Progenitor cell of endocrine pancreas (in vitro differentiated cells): ENCODE results near the gene PTPRM. TPM values are rescaled to one million over a fixed set of nuclear protein-coding genes. Genes with fewer than 3 reads are reported as not detected.

Experiments
- DNase-seq: peaks from one replicate; pipeline ENCODE4 v3.0.0; 2021; ENCODE audit warnings: low spot score; ENCODE audit not compliant: unreplicated experiment
- H3K27ac Mint-ChIP-seq: 2 replicates; pipeline ENCODE4 v1.8.0; 2021; ENCODE audit warnings: mild to moderate bottlenecking, moderate library complexity, mixed read lengths
- H3K27me3 Mint-ChIP-seq: 2 replicates; pipeline ENCODE4 v1.8.0; 2021; ENCODE audit warnings: mixed read lengths
- H3K36me3 Mint-ChIP-seq: 2 replicates; pipeline ENCODE4 v1.8.0; 2022; ENCODE audit warnings: mixed read lengths; ENCODE audit not compliant: insufficient read depth
- H3K4me1 Mint-ChIP-seq: 2 replicates; pipeline ENCODE4 v1.8.0; 2021; ENCODE audit warnings: low read depth, mixed read lengths
- H3K4me3 Mint-ChIP-seq: 2 replicates; pipeline ENCODE4 v1.8.0; 2021; ENCODE audit warnings: low read depth, mild to moderate bottlenecking, moderate library complexity, mixed read lengths
- H3K9me3 Mint-ChIP-seq: 2 replicates; pipeline ENCODE4 v1.8.0; 2021; ENCODE audit warnings: low read depth, mixed read lengths
- total RNA-seq: library from RNA; stranded (reverse); gene quantifications from 2 replicates; pipeline ENCODE4 v1.2.1, GENCODE V29; 2021
- TF ChIP-seq, protein P1 (sequence below): fragments of 200-600 bp; sonication (generic); IDR thresholded peaks from one replicate; pipeline ENCODE4 v1.5.0; 2021; ENCODE audit warnings: antibody characterized with exemption, mild to moderate bottlenecking; ENCODE audit not compliant: unreplicated experiment

PTPRM gene
- total RNA-seq, 1 donor from 2014 or later = 23.2 TPM

DNA sequence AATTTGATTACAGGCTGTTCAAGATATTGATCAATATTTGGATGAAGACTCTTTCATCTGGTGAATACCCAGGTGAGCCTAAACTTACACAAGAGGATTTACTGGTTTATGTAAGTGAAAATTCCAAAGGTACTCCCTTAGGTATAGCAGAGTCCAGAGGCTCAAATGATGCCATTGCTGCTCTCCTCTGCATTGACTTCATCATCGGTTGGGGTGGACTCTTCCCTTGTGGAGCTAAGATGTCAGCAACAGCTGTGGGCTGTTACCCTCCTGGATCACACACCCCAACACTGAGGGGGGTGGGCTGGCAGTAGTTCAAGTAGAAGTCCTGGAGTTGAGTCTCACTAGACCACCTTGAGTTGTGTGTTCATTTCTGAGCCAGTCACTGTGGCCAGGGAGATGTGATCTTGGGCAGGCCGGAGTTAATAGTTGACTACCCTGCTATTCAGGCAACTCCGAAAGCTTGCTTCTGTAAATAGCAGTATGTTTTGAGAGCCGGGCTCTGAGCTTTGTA, 236.9 kb downstream of the PTPRM start:
- no peaks in the 10 kb centered on the region for H3K9me3 Mint-ChIP-seq
- TF ChIP-seq, protein P1, sequence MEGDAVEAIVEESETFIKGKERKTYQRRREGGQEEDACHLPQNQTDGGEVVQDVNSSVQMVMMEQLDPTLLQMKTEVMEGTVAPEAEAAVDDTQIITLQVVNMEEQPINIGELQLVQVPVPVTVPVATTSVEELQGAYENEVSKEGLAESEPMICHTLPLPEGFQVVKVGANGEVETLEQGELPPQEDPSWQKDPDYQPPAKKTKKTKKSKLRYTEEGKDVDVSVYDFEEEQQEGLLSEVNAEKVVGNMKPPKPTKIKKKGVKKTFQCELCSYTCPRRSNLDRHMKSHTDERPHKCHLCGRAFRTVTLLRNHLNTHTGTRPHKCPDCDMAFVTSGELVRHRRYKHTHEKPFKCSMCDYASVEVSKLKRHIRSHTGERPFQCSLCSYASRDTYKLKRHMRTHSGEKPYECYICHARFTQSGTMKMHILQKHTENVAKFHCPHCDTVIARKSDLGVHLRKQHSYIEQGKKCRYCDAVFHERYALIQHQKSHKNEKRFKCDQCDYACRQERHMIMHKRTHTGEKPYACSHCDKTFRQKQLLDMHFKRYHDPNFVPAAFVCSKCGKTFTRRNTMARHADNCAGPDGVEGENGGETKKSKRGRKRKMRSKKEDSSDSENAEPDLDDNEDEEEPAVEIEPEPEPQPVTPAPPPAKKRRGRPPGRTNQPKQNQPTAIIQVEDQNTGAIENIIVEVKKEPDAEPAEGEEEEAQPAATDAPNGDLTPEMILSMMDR = no peak
- H3K27ac Mint-ChIP-seq = peak overlapping the region; percentile 84
- no peak for DNase-seq
- no peaks in the 10 kb centered on the region for H3K36me3 Mint-ChIP-seq
- H3K4me3 Mint-ChIP-seq = peak overlapping the region; percentile 41
- peaks cover 34% of the 10 kb centered on the region for H3K4me1 Mint-ChIP-seq
- no peaks in the 10 kb centered on the region for H3K27me3 Mint-ChIP-seq

DNA sequence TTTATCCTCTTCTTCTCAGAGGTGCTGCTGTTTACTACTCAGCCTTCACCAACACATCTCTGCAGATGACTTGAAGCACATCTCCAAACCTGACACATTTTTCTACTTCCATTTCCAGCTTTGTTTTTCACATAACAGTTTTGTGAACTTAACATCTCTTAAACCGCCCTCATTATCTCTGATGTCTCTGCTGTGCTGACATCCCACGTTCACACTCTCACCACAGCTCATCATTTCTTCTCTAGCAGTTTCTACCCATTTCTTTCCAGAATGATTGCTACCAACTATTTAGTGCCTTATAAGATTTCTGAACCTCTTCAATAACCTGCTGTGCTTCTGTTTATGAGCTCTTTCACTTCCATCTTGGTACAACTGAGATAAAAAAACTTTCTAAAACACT, 238.0 kb downstream of the PTPRM start:
- TF ChIP-seq, protein P1 = no peak
- Mint-ChIP-seq H3K27me3 (peaks cover 3% of the 10 kb centered on the region), H3K36me3 (no peaks in the 10 kb centered on the region), H3K4me1 (peaks cover 40% of the 10 kb centered on the region), H3K9me3 (no peaks in the 10 kb centered on the region), H3K27ac (peak overlapping the region; percentile 53), H3K4me3 (no peak overlapping the region)
- no peak for DNase-seq

DNA sequence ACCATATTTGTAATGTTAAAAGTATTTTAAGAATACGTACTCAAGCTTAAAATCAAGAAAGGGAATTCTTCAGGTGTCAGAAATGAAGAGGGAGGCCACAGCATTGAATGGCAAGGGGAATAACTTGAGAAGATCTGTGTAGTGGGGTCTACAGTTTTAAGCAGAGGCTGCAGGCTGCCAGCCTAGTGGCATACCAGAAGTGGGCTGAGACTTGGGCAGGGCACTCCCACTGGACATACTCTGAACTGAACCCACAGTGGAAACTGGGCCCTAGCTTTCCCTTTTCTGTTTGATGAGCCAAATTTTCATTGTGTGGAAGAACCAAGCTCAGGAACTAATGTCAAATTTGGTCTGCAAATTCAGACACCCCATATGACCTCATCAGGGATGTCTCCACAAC, 238.8 kb downstream of the PTPRM start:
- Mint-ChIP-seq H3K27me3 (peaks cover 3% of the 10 kb centered on the region), H3K36me3 (no peaks in the 10 kb centered on the region), H3K9me3 (no peaks in the 10 kb centered on the region), H3K4me3 (no peak overlapping the region), H3K4me1 (peaks cover 43% of the 10 kb centered on the region), H3K27ac (no peak overlapping the region)
- TF ChIP-seq, protein P1 = peak; percentile 27
- no peak for DNase-seq

DNA sequence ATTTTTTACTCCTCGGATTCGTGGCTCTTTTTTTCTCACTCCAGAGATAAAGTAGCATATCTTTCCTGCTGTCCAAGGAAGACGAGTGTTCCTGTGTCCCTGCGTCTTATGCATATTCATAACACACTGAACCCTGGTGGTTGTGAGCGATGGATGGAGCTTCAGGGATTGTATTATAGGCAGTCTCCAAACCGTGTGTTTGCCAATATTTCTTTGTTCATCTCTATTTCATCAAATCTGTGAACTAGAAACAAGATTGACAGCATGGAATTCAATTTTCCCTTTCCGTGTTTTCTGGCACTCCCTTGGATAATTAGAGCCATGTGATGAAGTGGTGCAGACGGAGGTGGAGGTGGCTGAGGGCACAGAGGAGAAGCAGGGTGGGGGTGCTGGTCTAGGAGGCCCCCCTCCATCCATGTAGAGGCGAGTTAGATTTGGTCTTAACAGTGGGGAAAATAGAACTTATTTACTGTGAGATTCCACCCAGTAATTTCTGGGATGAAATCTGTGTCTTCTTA, 240.9 kb downstream of the PTPRM start:
- H3K4me1 Mint-ChIP-seq = peaks cover 45% of the 10 kb centered on the region
- peaks cover 2% of the 10 kb centered on the region for H3K36me3 Mint-ChIP-seq
- no peak overlapping the region for H3K4me3 Mint-ChIP-seq
- H3K27me3 Mint-ChIP-seq = peaks cover 3% of the 10 kb centered on the region
- H3K27ac Mint-ChIP-seq = no peak overlapping the region
- peaks cover under 1% of the 10 kb centered on the region for H3K9me3 Mint-ChIP-seq
- TF ChIP-seq, protein P1 = no peak
- DNase-seq = no peak

DNA sequence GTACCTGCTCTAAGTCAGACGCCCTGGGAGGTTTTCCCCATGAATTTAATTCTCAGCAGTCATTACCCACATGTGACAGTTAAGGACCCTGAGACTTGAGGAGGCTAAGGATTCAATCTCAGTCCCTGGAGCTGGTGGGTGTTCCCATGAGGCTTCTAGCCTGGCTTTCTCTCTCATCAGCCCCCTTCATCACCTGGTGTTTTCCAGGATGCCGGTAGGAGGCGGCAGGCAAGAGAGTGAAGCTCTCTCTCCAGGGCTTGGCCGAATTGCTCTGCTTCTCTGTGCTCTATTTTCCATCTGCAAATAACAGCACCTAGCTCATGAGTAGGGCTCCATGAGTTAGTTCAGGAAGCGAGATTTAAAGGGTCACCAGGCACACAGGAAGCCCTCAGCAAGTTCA, 241.9 kb downstream of the PTPRM start:
- TF ChIP-seq, protein P1 = no peak
- peaks cover 3% of the 10 kb centered on the region for H3K27me3 Mint-ChIP-seq
- no peak overlapping the region for H3K4me3 Mint-ChIP-seq
- peaks cover 8% of the 10 kb centered on the region for H3K9me3 Mint-ChIP-seq
- H3K4me1 Mint-ChIP-seq = peaks cover 37% of the 10 kb centered on the region
- H3K27ac Mint-ChIP-seq = no peak overlapping the region
- DNase-seq = no peak
- peaks cover 6% of the 10 kb centered on the region for H3K36me3 Mint-ChIP-seq
